ENCODE data around the gene TENT5C.

The TENT5C gene

GRCh38 chr1:117592155-117592554 lies 13.7 kb upstream of the TENT5C start:
- no peak overlapping the region for H3K4me2 ChIP-seq
- H3K36me3 ChIP-seq (ENCODE audit: insufficient read depth), result no peaks in the 10 kb centered on the region
- H3K27ac ChIP-seq, result no peak overlapping the region
- no peak overlapping the region for H2AFZ ChIP-seq (ENCODE audit: low read depth)
- no peaks in the 10 kb centered on the region for H4K20me1 ChIP-seq (ENCODE audit: insufficient read depth)
- no peaks in the 10 kb centered on the region for H3K79me2 ChIP-seq (ENCODE audit: insufficient read depth, low read depth)
- no peak overlapping the region for H3K4me3 ChIP-seq (IDR thresholded peaks at IDR 0.05; ENCODE audit: insufficient read depth, low read depth, low read length)
- TF ChIP-seq CTCF (conservative IDR thresholded peaks at IDR 0.05; ENCODE audit: low read depth, low read length), result no peak
- no peak overlapping the region for H3K9ac ChIP-seq
- no peaks in the 10 kb centered on the region for H3K27me3 ChIP-seq (ENCODE audit: insufficient read depth, low read depth)
- H3K4me1 ChIP-seq (ENCODE audit: low read depth, poor library complexity, severe bottlenecking), result no peaks in the 10 kb centered on the region

- H3K27me3 ChIP-seq (ENCODE audit: insufficient read depth, low read depth), result no peaks in the 10 kb centered on the region
- no peaks in the 10 kb centered on the region for H3K79me2 ChIP-seq (ENCODE audit: insufficient read depth, low read depth)
- H3K4me1 ChIP-seq (ENCODE audit: low read depth, poor library complexity, severe bottlenecking), result no peaks in the 10 kb centered on the region
- no peak overlapping the region for H3K4me3 ChIP-seq (IDR thresholded peaks at IDR 0.05; ENCODE audit: insufficient read depth, low read depth, low read length)
- H3K9ac ChIP-seq, result no peak overlapping the region
- no peak overlapping the region for H2AFZ ChIP-seq (ENCODE audit: low read depth)
- TF ChIP-seq CTCF (conservative IDR thresholded peaks at IDR 0.05; ENCODE audit: low read depth, low read length), result no peak
- no peaks in the 10 kb centered on the region for H4K20me1 ChIP-seq (ENCODE audit: insufficient read depth)
- H3K4me2 ChIP-seq, result no peak overlapping the region
- no peaks in the 10 kb centered on the region for H3K36me3 ChIP-seq (ENCODE audit: insufficient read depth)
- H3K27ac ChIP-seq, result no peak overlapping the region
Measured at GRCh38 chr1:117594261-117594990, 11.4 kb upstream of the TENT5C start.

GRCh38 chr1:117596023-117596720 lies 9.7 kb upstream of the TENT5C start:
- Histone ChIP-seq H3K79me2 (ENCODE audit: insufficient read depth, low read depth) (no peaks in the 10 kb centered on the region), H3K36me3 (ENCODE audit: insufficient read depth) (no peaks in the 10 kb centered on the region), H3K27ac (no peak overlapping the region), H3K4me1 (ENCODE audit: low read depth, poor library complexity, severe bottlenecking) (no peaks in the 10 kb centered on the region), H4K20me1 (ENCODE audit: insufficient read depth) (no peaks in the 10 kb centered on the region), H3K9ac (no peak overlapping the region), H2AFZ (ENCODE audit: low read depth) (no peak overlapping the region), H3K4me3 (IDR thresholded peaks at IDR 0.05; ENCODE audit: insufficient read depth, low read depth, low read length) (no peak overlapping the region), H3K4me2 (no peak overlapping the region), H3K27me3 (ENCODE audit: insufficient read depth, low read depth) (no peaks in the 10 kb centered on the region)
- no peak for TF ChIP-seq CTCF (conservative IDR thresholded peaks at IDR 0.05; ENCODE audit: low read depth, low read length)

- H3K4me3 ChIP-seq (IDR thresholded peaks at IDR 0.05; ENCODE audit: insufficient read depth, low read depth, low read length), result no peak overlapping the region
- H3K79me2 ChIP-seq (ENCODE audit: insufficient read depth, low read depth), result no peaks in the 10 kb centered on the region
- no peak overlapping the region for H3K4me2 ChIP-seq
- H3K9ac ChIP-seq, result no peak overlapping the region
- H3K4me1 ChIP-seq (ENCODE audit: low read depth, poor library complexity, severe bottlenecking), result no peaks in the 10 kb centered on the region
- H2AFZ ChIP-seq (ENCODE audit: low read depth), result no peak overlapping the region
- no peaks in the 10 kb centered on the region for H4K20me1 ChIP-seq (ENCODE audit: insufficient read depth)
- no peaks in the 10 kb centered on the region for H3K27me3 ChIP-seq (ENCODE audit: insufficient read depth, low read depth)
- H3K36me3 ChIP-seq (ENCODE audit: insufficient read depth), result no peaks in the 10 kb centered on the region
- no peak overlapping the region for H3K27ac ChIP-seq
- no peak for TF ChIP-seq CTCF (conservative IDR thresholded peaks at IDR 0.05; ENCODE audit: low read depth, low read length)
Measured at GRCh38 chr1:117598489-117598888, 7.4 kb upstream of the TENT5C start.

All from KMS-11 (cell line).